ENCODE measurements around the gene FLNB.
A peak's percentile ranks its signal among the peaks of the same experiment; 100 is the strongest.
"Not testable (repeated sequence)": the region's sequence is repeated elsewhere in the genome, so short reads cannot be mapped to it uniquely, and the experiment has no call there.

FLNB gene

GRCh38 chr3:57981483-57982087 is 26.6 kb upstream of the FLNB start:
- no peak for DNase-seq

- DNase-seq, result no peak
Observed at GRCh38 chr3:57982561-57983243, 25.5 kb upstream of the FLNB start.

- DNase-seq, result no peak
Observed at GRCh38 chr3:57983734-57984518, 24.3 kb upstream of the FLNB start.

- no peak for DNase-seq
Observed at GRCh38 chr3:57985176-57985983, 22.8 kb upstream of the FLNB start.

- DNase-seq, result no peak
Observed at GRCh38 chr3:57985984-57986246, 22.3 kb upstream of the FLNB start.

GRCh38 chr3:57986261-57986660 is 22.0 kb upstream of the FLNB start:
- DNase-seq, result no peak

- not testable (repeated sequence) for DNase-seq
Observed at GRCh38 chr3:57989198-57989597, 19.0 kb upstream of the FLNB start.

- DNase-seq, result no peak
Observed at GRCh38 chr3:57989646-57990045, 18.6 kb upstream of the FLNB start.

- DNase-seq, result no peak
Observed at GRCh38 chr3:57992452-57993213, 15.6 kb upstream of the FLNB start.

GRCh38 chr3:57998366-57999283 is 9.6 kb upstream of the FLNB start:
- DNase-seq, result no peak

- no peak for DNase-seq
Observed at GRCh38 chr3:57999417-58000115, 8.7 kb upstream of the FLNB start.

- no peak for DNase-seq
Observed at GRCh38 chr3:58000306-58001085, 7.7 kb upstream of the FLNB start.

GRCh38 chr3:58001086-58001467 is 7.1 kb upstream of the FLNB start:
- DNase-seq, result no peak

- no peak for DNase-seq
Observed at GRCh38 chr3:58001979-58002378, 6.2 kb upstream of the FLNB start.

GRCh38 chr3:58003093-58003492 is 5.1 kb upstream of the FLNB start:
- DNase-seq, result no peak

- DNase-seq, result no peak
Observed at GRCh38 chr3:58004973-58005372, 3.2 kb upstream of the FLNB start.

- DNase-seq, result no peak
Observed at GRCh38 chr3:58005669-58006068, 2.6 kb upstream of the FLNB start.

GRCh38 chr3:58006661-58007060 is 1.6 kb upstream of the FLNB start:
- DNase-seq, result no peak

- peak; percentile 45 for DNase-seq
Observed at GRCh38 chr3:58009026-58009748, 965 bp downstream of the FLNB start.
